GM12892 (cell line): Measurements from ENCODE around the gene MAB21L3.

Experiments
- DNase-seq: peaks from one replicate; pipeline ENCODE4 v3.0.0; 2011; ENCODE audit not compliant: insufficient read length
- FAIRE-seq: peaks from 2 replicates; lab custom pipeline; 2011; peaks lifted over from hg19 to GRCh38; lab: Jason Lieb, UNC
- POLR2A ChIP-seq: IDR thresholded peaks from 2 replicates; pipeline ENCODE4 v1.6.1; 2011; ENCODE audit warnings: low read depth, low read length, control low read depth
- POLR2AphosphoS5 ChIP-seq: IDR thresholded peaks from 2 replicates; pipeline ENCODE4 v1.6.1; 2011; ENCODE audit warnings: low read depth, low read length, control low read depth
- TAF1 ChIP-seq: IDR thresholded peaks from 2 replicates; pipeline ENCODE4 v1.6.1; 2011; ENCODE audit warnings: low read depth, mild to moderate bottlenecking, control low read depth, low read length, borderline replicate concordance

MAB21L3 gene

DNA sequence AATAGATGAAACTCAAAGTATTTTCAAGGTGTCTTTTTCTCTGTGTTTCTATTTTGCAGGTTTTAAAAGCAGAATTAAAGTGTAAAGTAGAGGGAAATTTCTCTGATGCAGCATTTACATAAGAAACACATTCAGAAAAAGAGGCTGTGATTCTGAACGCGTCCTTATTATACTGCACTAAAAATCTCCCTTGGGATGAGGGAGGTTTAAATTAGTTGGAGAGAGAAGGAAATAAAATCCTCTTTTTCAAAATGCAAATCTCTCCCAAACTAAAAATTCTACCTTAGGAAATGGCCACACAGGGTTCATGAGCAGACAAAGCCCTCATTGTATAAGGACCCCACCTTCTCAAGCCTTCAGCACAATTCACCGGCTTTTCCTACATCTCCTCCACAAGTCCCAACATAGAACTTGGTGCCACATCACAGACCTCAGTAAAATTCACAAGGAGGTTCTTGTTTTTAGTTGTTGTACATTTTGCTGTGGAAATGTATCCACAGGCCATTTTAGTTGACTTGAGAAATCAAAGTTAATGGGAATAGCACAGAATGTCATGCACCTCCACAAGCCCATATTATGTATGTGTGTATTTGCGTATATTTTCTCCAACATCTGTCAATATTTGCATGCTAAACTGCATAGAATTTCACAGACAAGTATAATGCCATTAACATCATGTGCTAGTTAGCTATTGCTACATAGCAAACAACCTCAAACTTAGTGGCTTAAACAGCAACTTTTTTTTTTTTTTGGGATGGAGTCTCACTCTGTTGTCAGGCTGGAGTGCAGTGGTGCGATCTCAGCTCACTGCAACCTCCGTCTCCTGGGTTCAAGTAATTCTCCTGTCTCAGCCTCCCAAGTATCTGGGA, 59.8 kb downstream of the MAB21L3 start:
- DNase-seq (no peak), FAIRE-seq (no peak)
- TF ChIP-seq TAF1 (no peak), POLR2A (no peak), POLR2AphosphoS5 (no peak)

DNA sequence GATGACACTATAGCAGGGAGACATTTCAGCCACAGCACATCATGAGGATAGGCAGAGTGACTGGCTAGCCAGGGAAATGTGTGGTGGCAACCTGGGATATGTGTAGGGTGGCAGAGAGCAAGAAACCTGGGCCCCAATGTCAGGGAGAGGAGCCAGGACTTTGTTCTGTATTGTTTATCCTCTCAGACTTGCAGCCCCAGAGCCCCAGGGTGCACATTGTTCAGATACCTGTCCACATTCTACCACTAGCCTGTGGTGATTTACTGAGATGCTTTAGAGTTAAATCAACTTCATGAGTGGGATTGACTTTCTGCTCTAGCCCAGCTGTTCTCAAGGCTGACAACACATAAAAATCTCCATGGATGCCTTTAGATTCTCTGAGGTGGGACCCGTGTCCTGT, 61.5 kb downstream of the MAB21L3 start:
- FAIRE-seq = no peak
- no peak for DNase-seq
- TF ChIP-seq TAF1 (no peak), POLR2AphosphoS5 (no peak), POLR2A (no peak)

DNA sequence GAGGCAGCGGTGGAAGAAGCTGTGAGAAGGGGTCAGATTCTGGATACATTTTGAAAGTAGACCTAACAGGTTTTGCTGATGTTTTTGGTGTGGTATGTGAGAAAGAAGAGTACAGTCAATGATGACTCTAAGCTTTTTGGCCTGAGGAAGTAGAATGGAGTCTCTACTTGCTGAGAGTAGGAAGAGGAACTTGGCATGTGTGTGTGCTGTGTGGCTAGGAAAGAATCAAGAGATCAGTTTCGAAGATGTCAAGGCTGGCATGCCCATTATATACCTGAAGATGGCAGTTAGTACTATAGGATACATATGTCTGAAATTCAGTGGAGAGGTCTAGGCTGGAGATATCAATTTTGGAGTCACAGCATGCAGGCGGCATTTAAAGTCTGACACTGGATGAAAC, 64.4 kb downstream of the MAB21L3 start:
- no peak for TF ChIP-seq TAF1
- no peak for TF ChIP-seq POLR2AphosphoS5
- no peak for TF ChIP-seq POLR2A
- no peak for DNase-seq
- no peak for FAIRE-seq

DNA sequence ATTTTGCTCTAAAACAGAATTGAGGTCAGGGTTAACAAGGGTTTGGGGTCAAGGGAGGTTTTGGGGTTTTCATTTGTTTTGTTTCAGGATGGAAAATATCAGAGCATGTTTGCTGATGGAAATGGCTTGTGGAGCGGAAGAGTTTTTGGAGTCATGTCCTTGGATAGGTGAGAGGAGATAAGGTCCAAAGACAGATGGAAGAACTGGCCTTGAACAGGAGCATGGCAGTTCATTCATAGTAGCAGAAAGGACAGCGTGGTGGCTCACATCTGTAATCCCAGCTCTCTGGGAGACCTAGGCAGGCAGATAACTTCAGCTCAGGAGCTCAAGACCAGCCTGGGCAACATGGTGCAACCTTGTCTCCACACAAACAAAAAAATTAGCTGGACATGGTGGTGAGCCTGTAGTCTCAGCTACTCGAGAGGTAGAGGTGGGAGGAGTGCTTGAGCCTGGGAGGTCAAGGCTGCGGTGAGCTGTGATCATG, 65.1 kb downstream of the MAB21L3 start:
- FAIRE-seq = no peak
- TF ChIP-seq POLR2A = no peak
- no peak for TF ChIP-seq TAF1
- no peak for TF ChIP-seq POLR2AphosphoS5
- no peak for DNase-seq

DNA sequence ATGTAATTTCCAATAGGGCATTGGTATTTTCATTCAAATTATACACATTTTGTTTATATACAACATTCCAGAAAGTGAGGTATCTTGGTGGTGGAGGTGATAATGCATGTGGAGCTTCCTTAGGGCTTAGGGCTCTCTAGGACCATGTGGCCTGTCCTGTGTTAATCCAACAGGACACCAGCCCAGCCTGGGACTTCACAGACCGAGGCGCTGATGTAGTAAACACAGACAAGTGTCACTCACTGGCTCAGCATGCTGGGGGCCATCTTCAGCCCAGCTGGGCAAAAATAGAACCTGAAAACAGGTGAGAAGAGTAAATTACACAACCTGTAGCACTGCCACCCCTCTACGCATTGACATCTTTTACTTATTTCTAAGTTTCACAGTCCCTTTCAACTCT, 66.7 kb downstream of the MAB21L3 start:
- no peak for TF ChIP-seq POLR2AphosphoS5
- no peak for TF ChIP-seq TAF1
- TF ChIP-seq POLR2A = no peak
- no peak for DNase-seq
- no peak for FAIRE-seq

DNA sequence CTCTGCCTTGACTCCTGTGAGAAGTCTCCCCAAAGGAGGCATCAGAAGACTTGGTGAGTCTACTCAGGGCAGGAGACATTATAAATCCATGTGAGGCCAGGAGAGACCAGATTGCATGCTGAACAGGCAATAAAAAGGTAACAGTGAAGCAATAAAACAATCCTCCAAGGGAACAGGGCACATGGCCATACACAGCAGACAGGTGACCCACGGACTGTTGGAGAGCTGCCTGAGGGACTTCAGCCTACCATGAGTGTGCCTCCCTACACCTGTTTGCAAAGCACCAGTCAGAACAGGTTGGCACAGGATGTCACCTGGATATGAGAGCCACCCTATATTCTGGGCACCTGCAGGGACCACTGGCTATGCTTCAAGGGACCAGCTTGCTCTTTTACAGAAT, 67.6 kb downstream of the MAB21L3 start:
- DNase-seq = no peak
- FAIRE-seq = no peak
- TF ChIP-seq POLR2AphosphoS5 (no peak), POLR2A (no peak), TAF1 (no peak)

DNA sequence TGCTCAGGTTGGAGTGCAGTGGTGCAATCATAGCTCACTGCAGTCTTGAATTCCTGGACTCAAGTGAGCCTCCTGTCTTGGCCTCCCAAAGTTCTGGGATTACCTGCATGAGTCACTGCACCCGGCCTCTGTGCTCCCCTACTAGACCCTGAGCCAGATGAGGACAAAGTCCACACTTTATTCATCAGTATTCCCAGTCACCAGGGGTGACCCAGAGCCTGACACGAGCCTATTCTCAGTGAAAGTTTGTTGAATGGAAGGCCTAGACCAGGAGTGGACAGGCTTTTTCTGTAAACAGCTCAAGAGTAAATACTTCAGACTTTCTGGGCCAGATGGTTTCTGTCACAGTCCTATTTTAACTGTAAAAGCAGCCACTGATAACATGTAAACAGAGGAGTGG, 68.2 kb downstream of the MAB21L3 start:
- DNase-seq = no peak
- TF ChIP-seq POLR2AphosphoS5 (no peak), POLR2A (no peak), TAF1 (no peak)
- FAIRE-seq = no peak

DNA sequence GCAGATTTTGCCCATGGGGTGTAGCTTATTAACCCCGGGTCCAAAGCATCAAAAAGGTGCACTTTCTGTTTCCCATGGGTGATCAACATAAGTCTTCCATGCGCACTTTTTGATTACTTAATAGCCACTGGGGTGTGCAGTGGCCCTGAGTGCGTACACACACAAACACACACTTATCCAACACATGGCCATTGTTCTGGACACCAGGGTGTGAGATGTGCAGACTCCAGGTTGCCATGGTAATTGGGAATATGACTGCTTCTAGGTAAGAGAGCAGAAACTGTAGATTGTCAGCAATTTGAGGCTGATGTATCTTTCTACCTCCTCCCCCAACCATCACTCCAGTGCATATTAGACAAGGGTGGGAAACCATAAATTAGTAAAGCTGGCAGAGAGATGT, 68.8 kb downstream of the MAB21L3 start:
- no peak for TF ChIP-seq POLR2AphosphoS5
- no peak for TF ChIP-seq TAF1
- no peak for TF ChIP-seq POLR2A
- FAIRE-seq (no peak), DNase-seq (no peak)

DNA sequence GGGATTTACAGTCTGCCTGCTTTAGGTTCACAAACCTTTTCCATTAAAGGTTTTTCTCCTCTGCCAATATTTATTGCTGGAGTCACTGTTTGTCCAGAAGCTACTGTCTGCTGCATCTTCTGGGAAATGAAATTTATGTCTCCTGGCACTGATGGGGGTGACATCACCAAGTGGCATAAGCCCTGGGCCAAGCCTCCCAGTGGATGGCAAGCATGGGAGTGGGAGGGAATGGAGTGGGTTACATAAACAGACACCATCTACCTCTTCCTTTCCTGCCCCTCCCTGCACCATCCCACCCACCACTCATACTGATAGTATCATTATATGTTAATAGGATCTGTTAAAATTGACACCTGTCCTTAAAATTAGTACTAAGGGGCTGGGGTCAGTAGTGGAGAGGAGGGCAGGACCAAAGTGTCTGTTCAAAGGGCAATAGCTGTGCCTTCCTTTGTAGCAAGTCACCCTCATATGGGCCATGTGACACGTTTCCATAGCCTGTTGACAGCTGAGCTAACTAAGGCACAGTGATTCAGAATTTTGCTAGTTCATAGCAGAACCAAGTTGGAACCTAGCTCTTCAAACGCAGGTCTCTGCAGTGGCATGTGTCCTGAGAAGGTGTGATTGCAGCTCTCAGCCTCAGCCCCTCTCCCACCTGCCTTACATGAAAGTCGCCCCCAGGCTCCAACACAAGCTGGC, 71.0 kb downstream of the MAB21L3 start:
- no peak for TF ChIP-seq POLR2A
- DNase-seq = no peak
- FAIRE-seq = no peak
